ENCODE data around the gene SLCO2B1.

Gene SLCO2B1

DNA sequence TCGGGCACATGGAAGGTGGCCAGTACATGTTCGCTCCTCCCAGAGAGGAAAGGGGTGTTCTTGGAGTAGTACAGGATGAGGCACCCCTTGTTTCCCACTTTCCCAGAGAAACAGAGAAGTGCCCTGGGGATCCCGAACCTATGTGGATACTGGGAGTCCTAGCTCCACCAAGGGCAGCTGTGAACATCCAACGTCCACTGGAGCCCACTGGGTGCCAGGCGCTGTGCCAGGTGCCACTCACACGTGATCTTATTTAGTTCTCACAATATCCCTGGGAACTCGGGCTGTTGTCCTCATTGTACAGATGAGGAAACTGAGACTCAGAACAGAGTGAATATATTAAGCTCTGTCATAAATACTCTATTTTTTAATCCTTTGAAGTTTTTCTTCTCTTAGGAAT is 12.0 kb downstream of the SLCO2B1 start:
- Histone ChIP-seq H3K36me3 (ENCODE audit: insufficient read depth, low read length) (no peaks in the 10 kb centered on the region), H3K27ac (ENCODE audit: low read depth, low read length) (no peak overlapping the region), H3K4me1 (ENCODE audit: control insufficient read depth, insufficient read depth, low read length, unreplicated experiment) (no peaks in the 10 kb centered on the region), H3K4me3 (ENCODE audit: low read depth, low read length) (no peak overlapping the region), H2AFZ (ENCODE audit: low read length, unreplicated experiment) (no peak overlapping the region), H3K79me2 (ENCODE audit: control insufficient read depth, insufficient read depth, low read length, unreplicated experiment) (no peaks in the 10 kb centered on the region), H3K27me3 (ENCODE audit: insufficient read depth, low read length) (peaks cover 52% of the 10 kb centered on the region)

DNA sequence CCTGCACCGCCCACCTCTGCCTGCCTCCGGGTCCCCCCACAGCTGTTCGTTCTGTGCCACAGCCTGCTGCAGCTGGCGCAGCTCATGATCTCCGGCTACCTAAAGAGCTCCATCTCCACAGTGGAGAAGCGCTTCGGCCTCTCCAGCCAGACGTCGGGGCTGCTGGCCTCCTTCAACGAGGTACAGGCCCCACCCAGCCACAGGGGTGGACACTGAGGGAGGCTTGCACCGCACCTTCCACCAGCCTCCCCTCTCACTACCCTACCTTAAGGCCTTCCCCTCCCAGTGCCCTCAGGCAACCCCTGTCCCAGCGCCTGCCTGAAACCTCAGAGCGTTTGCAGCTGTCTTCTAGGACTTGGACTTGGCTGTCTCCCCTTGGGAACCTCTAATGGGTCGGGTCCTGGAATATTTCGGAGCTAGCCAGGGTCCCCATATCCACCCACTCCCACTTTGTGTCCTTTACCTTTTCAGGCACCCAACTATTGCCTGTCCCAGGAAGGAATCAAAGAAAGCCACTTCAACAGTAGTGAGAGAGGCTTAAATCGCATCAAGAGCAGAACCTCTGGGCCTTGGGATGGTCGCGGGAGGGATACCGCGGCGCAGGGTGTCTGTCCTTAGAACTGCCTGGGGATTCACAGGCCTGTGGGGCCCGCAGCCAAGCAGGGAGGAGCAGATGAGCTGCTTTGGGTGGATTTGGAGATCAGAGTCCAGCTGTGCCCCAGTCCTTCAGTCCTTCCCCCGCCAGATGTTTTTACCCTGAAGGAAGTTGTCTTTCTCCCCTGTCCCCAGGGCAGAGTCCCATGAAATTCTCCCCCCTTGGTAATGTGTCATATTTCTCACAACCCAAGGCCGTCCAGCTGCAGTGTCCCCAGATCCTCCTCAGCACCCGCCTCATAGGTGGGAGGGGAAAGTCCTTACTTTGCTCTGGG is 13.3 kb downstream of the SLCO2B1 start:
- H3K27ac ChIP-seq (ENCODE audit: low read depth, low read length): no peak overlapping the region
- no peaks in the 10 kb centered on the region for H3K4me1 ChIP-seq (ENCODE audit: control insufficient read depth, insufficient read depth, low read length, unreplicated experiment)
- peaks cover 52% of the 10 kb centered on the region for H3K27me3 ChIP-seq (ENCODE audit: insufficient read depth, low read length)
- no peaks in the 10 kb centered on the region for H3K36me3 ChIP-seq (ENCODE audit: insufficient read depth, low read length)
- no peak overlapping the region for H2AFZ ChIP-seq (ENCODE audit: low read length, unreplicated experiment)
- H3K4me3 ChIP-seq (ENCODE audit: low read depth, low read length): no peak overlapping the region
- no peaks in the 10 kb centered on the region for H3K79me2 ChIP-seq (ENCODE audit: control insufficient read depth, insufficient read depth, low read length, unreplicated experiment)

DNA sequence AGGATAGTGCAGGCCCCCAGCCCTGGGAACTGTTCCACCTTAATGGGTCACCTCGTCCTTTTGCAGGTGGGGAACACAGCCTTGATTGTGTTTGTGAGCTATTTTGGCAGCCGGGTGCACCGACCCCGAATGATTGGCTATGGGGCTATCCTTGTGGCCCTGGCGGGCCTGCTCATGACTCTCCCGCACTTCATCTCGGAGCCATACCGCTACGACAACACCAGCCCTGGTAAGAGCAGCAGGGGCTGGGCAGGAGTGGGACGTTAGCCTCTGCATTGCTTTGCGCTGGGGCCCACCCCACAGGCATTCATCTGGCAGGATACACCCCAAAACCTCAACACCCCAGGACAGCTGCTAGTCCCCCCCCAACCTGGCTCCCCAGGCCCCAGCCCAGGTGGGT is 14.8 kb downstream of the SLCO2B1 start:
- no peaks in the 10 kb centered on the region for H3K4me1 ChIP-seq (ENCODE audit: control insufficient read depth, insufficient read depth, low read length, unreplicated experiment)
- no peak overlapping the region for H2AFZ ChIP-seq (ENCODE audit: low read length, unreplicated experiment)
- H3K36me3 ChIP-seq (ENCODE audit: insufficient read depth, low read length): no peaks in the 10 kb centered on the region
- no peaks in the 10 kb centered on the region for H3K79me2 ChIP-seq (ENCODE audit: control insufficient read depth, insufficient read depth, low read length, unreplicated experiment)
- H3K4me3 ChIP-seq (ENCODE audit: low read depth, low read length): no peak overlapping the region
- peaks cover 53% of the 10 kb centered on the region for H3K27me3 ChIP-seq (ENCODE audit: insufficient read depth, low read length)
- H3K27ac ChIP-seq (ENCODE audit: low read depth, low read length): no peak overlapping the region

DNA sequence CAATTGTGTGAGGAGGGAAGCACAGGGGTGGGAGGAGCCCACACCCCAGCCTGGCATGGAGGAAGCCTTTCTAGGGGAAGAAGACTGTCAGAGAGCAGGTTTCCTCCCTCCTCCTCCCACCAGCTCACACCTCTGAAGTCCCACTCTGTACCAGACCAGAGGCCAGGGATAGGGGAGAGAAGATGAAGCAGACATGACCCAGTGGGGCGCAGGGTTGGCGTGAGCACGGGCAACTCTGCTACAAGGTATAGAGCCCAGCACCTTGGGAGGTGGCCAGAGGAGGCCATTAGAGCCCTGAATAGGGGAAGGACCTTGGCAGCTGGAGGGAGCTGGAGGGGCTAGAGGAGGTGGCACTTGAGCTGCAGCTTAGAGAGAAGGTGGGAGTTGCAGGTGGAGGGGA is 15.9 kb downstream of the SLCO2B1 start:
- Histone ChIP-seq H3K27ac (ENCODE audit: low read depth, low read length) (no peak overlapping the region), H3K27me3 (ENCODE audit: insufficient read depth, low read length) (peaks cover 53% of the 10 kb centered on the region), H3K79me2 (ENCODE audit: control insufficient read depth, insufficient read depth, low read length, unreplicated experiment) (no peaks in the 10 kb centered on the region), H3K4me1 (ENCODE audit: control insufficient read depth, insufficient read depth, low read length, unreplicated experiment) (no peaks in the 10 kb centered on the region), H3K36me3 (ENCODE audit: insufficient read depth, low read length) (no peaks in the 10 kb centered on the region), H3K4me3 (ENCODE audit: low read depth, low read length) (no peak overlapping the region), H2AFZ (ENCODE audit: low read length, unreplicated experiment) (no peak overlapping the region)

- Histone ChIP-seq H3K27ac (ENCODE audit: low read depth, low read length) (no peak overlapping the region), H3K27me3 (ENCODE audit: insufficient read depth, low read length) (peaks cover 47% of the 10 kb centered on the region), H3K4me1 (ENCODE audit: control insufficient read depth, insufficient read depth, low read length, unreplicated experiment) (no peaks in the 10 kb centered on the region), H3K36me3 (ENCODE audit: insufficient read depth, low read length) (no peaks in the 10 kb centered on the region), H3K79me2 (ENCODE audit: control insufficient read depth, insufficient read depth, low read length, unreplicated experiment) (no peaks in the 10 kb centered on the region), H3K4me3 (ENCODE audit: low read depth, low read length) (no peak overlapping the region), H2AFZ (ENCODE audit: low read length, unreplicated experiment) (no peak overlapping the region)
These were observed 16.7 kb downstream of the SLCO2B1 start for GRCh38 chr11:75167617-75168016.

GRCh38 chr11:75169101-75169885 is 18.4 kb downstream of the SLCO2B1 start:
- H3K27me3 ChIP-seq (ENCODE audit: insufficient read depth, low read length): peaks cover 31% of the 10 kb centered on the region
- H2AFZ ChIP-seq (ENCODE audit: low read length, unreplicated experiment): no peak overlapping the region
- H3K27ac ChIP-seq (ENCODE audit: low read depth, low read length): no peak overlapping the region
- no peaks in the 10 kb centered on the region for H3K36me3 ChIP-seq (ENCODE audit: insufficient read depth, low read length)
- H3K79me2 ChIP-seq (ENCODE audit: control insufficient read depth, insufficient read depth, low read length, unreplicated experiment): no peaks in the 10 kb centered on the region
- H3K4me1 ChIP-seq (ENCODE audit: control insufficient read depth, insufficient read depth, low read length, unreplicated experiment): no peaks in the 10 kb centered on the region
- no peak overlapping the region for H3K4me3 ChIP-seq (ENCODE audit: low read depth, low read length)

GRCh38 chr11:75170516-75171201 is 19.8 kb downstream of the SLCO2B1 start:
- Histone ChIP-seq H3K4me1 (ENCODE audit: control insufficient read depth, insufficient read depth, low read length, unreplicated experiment) (no peaks in the 10 kb centered on the region), H3K27me3 (ENCODE audit: insufficient read depth, low read length) (peaks cover 24% of the 10 kb centered on the region), H3K79me2 (ENCODE audit: control insufficient read depth, insufficient read depth, low read length, unreplicated experiment) (no peaks in the 10 kb centered on the region), H3K27ac (ENCODE audit: low read depth, low read length) (no peak overlapping the region), H3K36me3 (ENCODE audit: insufficient read depth, low read length) (no peaks in the 10 kb centered on the region), H2AFZ (ENCODE audit: low read length, unreplicated experiment) (no peak overlapping the region), H3K4me3 (ENCODE audit: low read depth, low read length) (no peak overlapping the region)

DNA sequence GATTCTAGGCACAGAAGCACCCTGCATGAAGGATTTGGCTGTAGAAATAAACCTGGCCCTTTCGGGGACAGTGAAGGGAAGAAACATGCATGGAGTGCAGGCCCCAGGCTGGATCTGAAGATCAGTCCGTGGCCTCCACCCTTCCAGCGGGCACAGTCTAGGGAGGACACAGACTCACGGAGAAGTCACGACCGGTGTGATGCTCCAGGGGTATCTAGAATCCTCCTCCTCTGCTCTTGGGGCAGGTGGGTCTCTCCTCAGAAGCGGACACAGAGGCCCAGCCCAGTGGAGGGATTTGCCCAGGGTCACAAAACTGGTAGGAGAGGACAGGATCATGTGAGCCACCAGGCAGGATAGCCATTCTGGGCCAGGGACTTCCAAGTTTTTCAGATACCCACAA is 22.4 kb downstream of the SLCO2B1 start:
- Histone ChIP-seq H3K4me3 (ENCODE audit: low read depth, low read length) (no peak overlapping the region), H3K27ac (ENCODE audit: low read depth, low read length) (no peak overlapping the region), H3K27me3 (ENCODE audit: insufficient read depth, low read length) (peaks cover 23% of the 10 kb centered on the region), H3K79me2 (ENCODE audit: control insufficient read depth, insufficient read depth, low read length, unreplicated experiment) (no peaks in the 10 kb centered on the region), H2AFZ (ENCODE audit: low read length, unreplicated experiment) (no peak overlapping the region), H3K36me3 (ENCODE audit: insufficient read depth, low read length) (no peaks in the 10 kb centered on the region), H3K4me1 (ENCODE audit: control insufficient read depth, insufficient read depth, low read length, unreplicated experiment) (no peaks in the 10 kb centered on the region)

GRCh38 chr11:75174781-75175370 is 24.0 kb downstream of the SLCO2B1 start:
- no peak overlapping the region for H3K4me3 ChIP-seq (ENCODE audit: low read depth, low read length)
- H2AFZ ChIP-seq (ENCODE audit: low read length, unreplicated experiment): no peak overlapping the region
- no peak overlapping the region for H3K27ac ChIP-seq (ENCODE audit: low read depth, low read length)

DNA sequence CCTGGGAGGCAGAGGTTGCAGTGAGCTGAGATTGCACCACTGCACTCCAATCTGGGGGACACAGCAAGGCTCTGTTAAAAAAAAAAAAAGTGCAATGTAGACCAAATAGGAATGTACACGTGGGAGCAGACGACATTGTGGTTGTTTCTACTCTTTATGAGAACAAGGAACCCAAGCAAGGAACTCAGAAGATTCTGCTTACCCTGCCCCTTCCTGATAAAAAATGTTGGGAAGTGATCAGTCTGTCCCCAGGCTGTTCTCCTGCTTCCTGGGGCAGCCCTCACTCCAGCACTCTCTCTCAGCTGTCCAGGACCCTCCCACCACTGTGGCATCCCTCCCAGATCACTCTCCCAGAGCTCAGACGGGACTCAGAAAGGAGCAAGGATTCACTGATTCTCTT is 31.8 kb downstream of the SLCO2B1 start:
- H3K27me3 ChIP-seq (ENCODE audit: insufficient read depth, low read length): peaks cover 42% of the 10 kb centered on the region
- no peak overlapping the region for H3K4me3 ChIP-seq (ENCODE audit: low read depth, low read length)
- no peaks in the 10 kb centered on the region for H3K79me2 ChIP-seq (ENCODE audit: control insufficient read depth, insufficient read depth, low read length, unreplicated experiment)
- H2AFZ ChIP-seq (ENCODE audit: low read length, unreplicated experiment): no peak overlapping the region
- H3K4me1 ChIP-seq (ENCODE audit: control insufficient read depth, insufficient read depth, low read length, unreplicated experiment): no peaks in the 10 kb centered on the region
- H3K36me3 ChIP-seq (ENCODE audit: insufficient read depth, low read length): no peaks in the 10 kb centered on the region
- no peak overlapping the region for H3K27ac ChIP-seq (ENCODE audit: low read depth, low read length)

More at GRCh38 chr11:75174781-75175370, 24.0 kb downstream of the SLCO2B1 start:
- peaks cover 22% of the 10 kb centered on the region for H3K27me3 ChIP-seq (ENCODE audit: insufficient read depth, low read length)
- no peaks in the 10 kb centered on the region for H3K4me1 ChIP-seq (ENCODE audit: control insufficient read depth, insufficient read depth, low read length, unreplicated experiment)
- H3K36me3 ChIP-seq (ENCODE audit: insufficient read depth, low read length): no peaks in the 10 kb centered on the region
- no peaks in the 10 kb centered on the region for H3K79me2 ChIP-seq (ENCODE audit: control insufficient read depth, insufficient read depth, low read length, unreplicated experiment)

Data from ACC112 (cell line).